Activated CD8-positive, alpha-beta memory T cell treated with anti-CD3 and anti-CD28 coated beads for 36 hours (primary cell): Measurements from ENCODE around the gene TMEM114. TPM values are rescaled to one million over a fixed set of nuclear protein-coding genes. Genes with fewer than 3 reads are reported as not detected.
"Not testable (repeated sequence)": the region's sequence is repeated elsewhere in the genome, so short reads cannot be mapped to it uniquely, and the experiment has no call there.

Experiments used
- CTCF ChIA-PET: fragments of 350-600 bp; sonication (Branson Sonifier 250); formaldehyde crosslinking; loops from one replicate; lab custom pipeline; 2021; ENCODE audit warnings: antibody characterized with exemption; lab: Charles Lee
- POLR2A ChIA-PET: fragments of 350-600 bp; sonication (Branson Sonifier 250); formaldehyde crosslinking; loops from one replicate; lab custom pipeline; 2021; ENCODE audit warnings: antibody characterized with exemption; lab: Charles Lee
- total RNA-seq, 2 experiments: library from RNA; stranded (reverse); gene quantifications; one replicate each; pipeline ENCODE4 v1.2.3, GENCODE V29; 2021

The TMEM114 gene
- total RNA-seq, 2 experiments from 2014 or later: not detected

- ChIA-PET CTCF (no interaction called here), POLR2A (no interaction called here)
Observed at GRCh38 chr16:8581831-8582580, 8.3 kb downstream of the TMEM114 start.

GRCh38 chr16:8579559-8579958 is 10.8 kb downstream of the TMEM114 start:
- POLR2A ChIA-PET: no interaction called here
- CTCF ChIA-PET: no interaction called here

GRCh38 chr16:8577678-8578304 is 12.5 kb downstream of the TMEM114 start:
- ChIA-PET POLR2A (no interaction called here), CTCF (no interaction called here)

GRCh38 chr16:8576141-8577004 is 13.9 kb downstream of the TMEM114 start:
- POLR2A ChIA-PET: no interaction called here
- CTCF ChIA-PET: no interaction called here

- ChIA-PET POLR2A (no interaction called here), CTCF (interaction anchor here (1.0 kb wide), 1 partner anchor 53 kb away, joined by 4 read pairs; no protein-coding TSS in a partner anchor)
Observed at GRCh38 chr16:8575399-8575798, 14.9 kb downstream of the TMEM114 start.

- CTCF ChIA-PET: interaction anchor here (1.2 to 1.4 kb wide), 2 partner anchors 42 to 84 kb away, joined by 3 read pairs; no protein-coding TSS in a partner anchor
- POLR2A ChIA-PET: no interaction called here
Observed at GRCh38 chr16:8572919-8573724, 17.2 kb downstream of the TMEM114 start.

- ChIA-PET CTCF (interaction anchor here (1.2 to 1.4 kb wide), 2 partner anchors 43 to 85 kb away, joined by 3 read pairs; no protein-coding TSS in a partner anchor), POLR2A (interaction anchor here (0.6 kb wide), 1 partner anchor 518 kb away, joined by 3 read pairs; no protein-coding TSS in a partner anchor)
Observed at GRCh38 chr16:8572063-8572918, 18.0 kb downstream of the TMEM114 start.

- ChIA-PET POLR2A (no interaction called here), CTCF (no interaction called here)
Observed at GRCh38 chr16:8571061-8571596, 19.2 kb downstream of the TMEM114 start.

- CTCF ChIA-PET: not testable (repeated sequence)
Observed at GRCh38 chr16:8570393-8570792, 19.9 kb downstream of the TMEM114 start.

GRCh38 chr16:8569650-8570346 is 20.5 kb downstream of the TMEM114 start:
- CTCF ChIA-PET: interaction anchor here (3.4 to 3.5 kb wide), 2 partner anchors 85 to 310 kb away, joined by 17 to 19 read pairs; no protein-coding TSS in a partner anchor
- POLR2A ChIA-PET: no interaction called here

More at GRCh38 chr16:8570393-8570792, 19.9 kb downstream of the TMEM114 start:
- POLR2A ChIA-PET: not testable (repeated sequence)

- CTCF ChIA-PET: interaction anchor here (1.3 to 3.5 kb wide), 3 partner anchors 11 to 312 kb away, joined by 3 to 19 read pairs (median 17); no protein-coding TSS in a partner anchor
- POLR2A ChIA-PET: no interaction called here
Observed at GRCh38 chr16:8568231-8568617, 22.1 kb downstream of the TMEM114 start.

- POLR2A ChIA-PET: no interaction called here
Observed at GRCh38 chr16:8567355-8568230, 22.7 kb downstream of the TMEM114 start.

GRCh38 chr16:8565498-8565897 is 24.8 kb downstream of the TMEM114 start:
- ChIA-PET POLR2A (no interaction called here), CTCF (interaction anchor here (2.2 kb wide), 1 partner anchor 231 kb away, joined by 7 read pairs; the partner anchor contains the start of gene TMEM186)

More at GRCh38 chr16:8567355-8568230, 22.7 kb downstream of the TMEM114 start:
- CTCF ChIA-PET: interaction anchor here (1.0 to 3.5 kb wide), 8 partner anchors 11 to 315 kb away, joined by 3 to 19 read pairs (median 5); partner anchors contain the start of genes METTL22 and TMEM186

GRCh38 chr16:8564934-8565345 is 25.4 kb downstream of the TMEM114 start:
- ChIA-PET CTCF (no interaction called here), POLR2A (no interaction called here)

GRCh38 chr16:8563944-8564540 is 26.3 kb downstream of the TMEM114 start:
- POLR2A ChIA-PET, CTCF ChIA-PET: not testable (repeated sequence)
